PC-3 (cell line): ENCODE measurements around the gene SBNO2. TPM values are rescaled to one million over a fixed set of nuclear protein-coding genes. Genes with fewer than 3 reads are reported as not detected.

Source experiments
- ATAC-seq: fragments of 200-7000 bp; cut with Tn5 transposase; 2 replicates; pipeline ENCODE4 v1.9.1; 2020; ENCODE audit warnings: mild to moderate bottlenecking, moderate library complexity
- BruUV-seq: library from RNA; stranded (reverse); fragments of 400-500 nt; replicated peaks from 2 replicates; lab custom pipeline; 2021; lab: Mats Ljungman, UMichigan
- CTCF ChIA-PET: fragments of 300-600 bp; sonication (Branson Sonifier 250); formaldehyde crosslinking; loops from one replicate; lab custom pipeline; 2022; ENCODE audit warnings: antibody characterized with exemption; lab: Charles Lee
- POLR2A ChIA-PET: fragments of 300-600 bp; sonication (Branson Sonifier 250); formaldehyde crosslinking; loops from one replicate; lab custom pipeline; 2022; ENCODE audit warnings: antibody characterized with exemption; ENCODE audit not compliant: unreplicated experiment; lab: Charles Lee
- DNase-seq: peaks from one replicate; pipeline ENCODE4 v3.0.0-alpha.2; 2015
- H2AFZ ChIP-seq: fragments of 300-600 bp; sonication (generic); 2 replicates; pipeline ENCODE4 v1.6.0; 2016; ENCODE audit warnings: antibody characterized with exemption, low read length
- H3F3A ChIP-seq: fragments of 300-600 bp; sonication (generic); one replicate; pipeline ENCODE4 v1.6.0; 2017; ENCODE audit warnings: antibody characterized with exemption, low read length, control low read depth, mild to moderate bottlenecking; ENCODE audit not compliant: unreplicated experiment
- H3K27ac ChIP-seq: fragments of 300-600 bp; sonication (generic); 2 replicates; pipeline ENCODE4 v1.5.1; 2016; ENCODE audit warnings: mild to moderate bottlenecking, low read length
- H3K27me3 ChIP-seq: fragments of 300-600 bp; sonication (generic); 2 replicates; pipeline ENCODE4 v1.6.1; 2016; ENCODE audit warnings: low read length, mixed read lengths
- H3K36me3 ChIP-seq: fragments of 300-600 bp; sonication (generic); 2 replicates; pipeline ENCODE4 v1.6.1; 2016; ENCODE audit warnings: low read depth, mixed run types, low read length, mixed read lengths
- H3K4me1 ChIP-seq: fragments of 300-600 bp; sonication (generic); 2 replicates; pipeline ENCODE4 v1.5.1; 2016; ENCODE audit warnings: low read length; ENCODE audit not compliant: insufficient read depth
- H3K4me2 ChIP-seq: fragments of 300-600 bp; sonication (generic); 2 replicates; pipeline ENCODE4 v1.6.0; 2016; ENCODE audit warnings: low read length
- H3K4me3 ChIP-seq: fragments of 300-600 bp; sonication (generic); 2 replicates; pipeline ENCODE4 v1.5.1; 2016; ENCODE audit warnings: mild to moderate bottlenecking, low read length, mixed read lengths
- H3K79me2 ChIP-seq: fragments of 300-600 bp; sonication (generic); 2 replicates; pipeline ENCODE4 v1.6.1; 2017; ENCODE audit warnings: low read length, mixed read lengths
- H3K9ac ChIP-seq: fragments of 300-600 bp; sonication (generic); 2 replicates; pipeline ENCODE4 v1.6.0; 2016; ENCODE audit warnings: mild to moderate bottlenecking, low read length
- H3K9me2 ChIP-seq: fragments of 300-600 bp; sonication (generic); replicated peaks from 2 replicates; pipeline ENCODE4 v1.6.1; 2016; ENCODE audit warnings: mixed run types, low read length, mixed read lengths
- H3K9me3 ChIP-seq: fragments of 300-600 bp; sonication (generic); 2 replicates; pipeline ENCODE4 v1.6.1; 2016; ENCODE audit warnings: low read length, mixed read lengths
- H4K20me1 ChIP-seq: fragments of 300-600 bp; sonication (generic); 2 replicates; pipeline ENCODE4 v1.6.1; 2016; ENCODE audit warnings: low read length, mixed read lengths
- EZH2 ChIP-seq: fragments of 300-600 bp; sonication (generic); IDR thresholded peaks from one replicate; pipeline ENCODE4 v1.6.1; 2017; ENCODE audit warnings: antibody characterized with exemption, mild to moderate bottlenecking, low read length; ENCODE audit not compliant: unreplicated experiment
- EZH2phosphoT487 ChIP-seq: fragments of 300-600 bp; sonication (generic); IDR thresholded peaks from 2 replicates; pipeline ENCODE4 v1.6.1; 2018; ENCODE audit warnings: mild to moderate bottlenecking, antibody characterized with exemption, low read length, borderline replicate concordance
- intact Hi-C: fragments of 100-400 bp; cut with micrococcal nuclease; formaldehyde crosslinking; loops from 2 replicates; pipeline ENCODE4 v1.9.0; 2023
- total RNA-seq: library from RNA; depleted of rRNA; stranded (reverse); fragments of >200 nt; gene quantifications from 2 replicates; pipeline ENCODE4 v1.2.3, GENCODE V29; 2014
- TF ChIP-seq, protein P1 (sequence below): fragments of 300-600 bp; sonication (generic); conservative IDR thresholded peaks from 2 replicates; pipeline ENCODE4 v1.5.1; 2017; ENCODE audit warnings: antibody characterized with exemption, low read depth, mild to moderate bottlenecking, low read length

The SBNO2 gene
- total RNA-seq, 1 experiment from 2014 or later = 62.4 TPM

DNA sequence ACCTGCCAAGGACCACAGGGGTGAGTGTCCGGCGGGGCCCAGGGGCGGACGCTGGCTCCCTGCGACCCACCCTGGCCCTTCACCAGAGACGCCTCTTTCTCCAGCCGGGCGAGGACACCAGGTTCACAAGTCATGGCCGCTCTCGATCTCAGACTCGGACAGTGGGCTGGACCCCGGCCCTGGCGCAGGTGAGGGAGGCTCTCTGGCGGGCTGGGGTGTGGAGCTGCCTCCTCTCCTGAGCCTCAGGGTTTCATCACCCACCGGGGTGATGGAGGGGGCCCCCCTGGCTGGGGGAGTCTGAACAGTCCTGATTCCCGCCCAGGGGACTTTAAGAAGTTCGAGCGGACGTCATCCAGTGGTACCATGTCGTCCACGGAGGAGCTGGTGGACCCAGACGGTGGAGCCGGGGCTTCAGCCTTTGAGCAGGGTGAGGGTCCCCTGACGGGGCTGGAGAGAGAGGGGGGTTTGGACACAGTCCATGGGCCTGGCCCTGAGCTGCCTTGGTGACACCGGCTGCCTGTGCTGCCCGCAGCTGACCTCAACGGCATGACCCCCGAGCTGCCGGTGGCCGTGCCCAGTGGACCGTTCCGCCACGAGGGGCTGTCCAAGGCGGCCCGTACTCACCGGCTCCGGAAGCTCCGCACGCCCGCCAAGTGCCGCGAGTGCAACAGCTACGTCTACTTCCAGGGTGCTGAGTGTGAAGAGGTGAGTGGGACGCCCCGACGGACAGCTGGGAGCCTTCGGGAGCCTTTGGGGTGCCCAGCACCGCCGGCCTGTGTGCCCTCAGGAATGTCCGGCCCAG is 93.5 kb downstream of the SBNO2 start:
- H3K27ac ChIP-seq = no peak overlapping the region
- no peak overlapping the region for H3K9ac ChIP-seq
- ATAC-seq (no peak), DNase-seq (no peak)
- POLR2A ChIA-PET = no interaction called here
- no peak overlapping the region for H2AFZ ChIP-seq
- no peak for TF ChIP-seq EZH2
- TF ChIP-seq, protein P1, sequence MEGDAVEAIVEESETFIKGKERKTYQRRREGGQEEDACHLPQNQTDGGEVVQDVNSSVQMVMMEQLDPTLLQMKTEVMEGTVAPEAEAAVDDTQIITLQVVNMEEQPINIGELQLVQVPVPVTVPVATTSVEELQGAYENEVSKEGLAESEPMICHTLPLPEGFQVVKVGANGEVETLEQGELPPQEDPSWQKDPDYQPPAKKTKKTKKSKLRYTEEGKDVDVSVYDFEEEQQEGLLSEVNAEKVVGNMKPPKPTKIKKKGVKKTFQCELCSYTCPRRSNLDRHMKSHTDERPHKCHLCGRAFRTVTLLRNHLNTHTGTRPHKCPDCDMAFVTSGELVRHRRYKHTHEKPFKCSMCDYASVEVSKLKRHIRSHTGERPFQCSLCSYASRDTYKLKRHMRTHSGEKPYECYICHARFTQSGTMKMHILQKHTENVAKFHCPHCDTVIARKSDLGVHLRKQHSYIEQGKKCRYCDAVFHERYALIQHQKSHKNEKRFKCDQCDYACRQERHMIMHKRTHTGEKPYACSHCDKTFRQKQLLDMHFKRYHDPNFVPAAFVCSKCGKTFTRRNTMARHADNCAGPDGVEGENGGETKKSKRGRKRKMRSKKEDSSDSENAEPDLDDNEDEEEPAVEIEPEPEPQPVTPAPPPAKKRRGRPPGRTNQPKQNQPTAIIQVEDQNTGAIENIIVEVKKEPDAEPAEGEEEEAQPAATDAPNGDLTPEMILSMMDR = no peak
- TF ChIP-seq EZH2phosphoT487 = no peak
- no peaks in the 10 kb centered on the region for H3K79me2 ChIP-seq
- BruUV-seq = no TSS peak
- no peak overlapping the region for H3K4me2 ChIP-seq
- no peak overlapping the region for H3K4me3 ChIP-seq
- no peaks in the 10 kb centered on the region; the same call in 1 of the 2 replicates for H3K4me1 ChIP-seq
- H3K36me3 ChIP-seq = no peaks in the 10 kb centered on the region
- no peaks in the 10 kb centered on the region for H3K27me3 ChIP-seq
- H3K9me3 ChIP-seq = no peaks in the 10 kb centered on the region
- no peaks in the 10 kb centered on the region for H3K9me2 ChIP-seq
- intact Hi-C loops = no loop called here
- CTCF ChIA-PET = no interaction called here
- no peaks in the 10 kb centered on the region for H3F3A ChIP-seq
- no peaks in the 10 kb centered on the region for H4K20me1 ChIP-seq

GRCh38 chr19:1079566-1080111 is 94.4 kb downstream of the SBNO2 start:
- no peak for TF ChIP-seq EZH2phosphoT487
- TF ChIP-seq EZH2 = no peak
- TF ChIP-seq, protein P1 = no peak
- no peaks in the 10 kb centered on the region for H4K20me1 ChIP-seq
- H3K36me3 ChIP-seq = no peaks in the 10 kb centered on the region
- ChIA-PET POLR2A (no interaction called here), CTCF (no interaction called here)
- intact Hi-C loops = no loop called here
- no TSS peak for BruUV-seq
- DNase-seq (no peak), ATAC-seq (no peak)
- no peaks in the 10 kb centered on the region for H3K9me2 ChIP-seq
- no peaks in the 10 kb centered on the region for H3K27me3 ChIP-seq
- no peak overlapping the region for H3K9ac ChIP-seq
- H3K4me1 ChIP-seq = no peaks in the 10 kb centered on the region; the same call in 1 of the 2 replicates
- no peaks in the 10 kb centered on the region for H3F3A ChIP-seq
- no peak overlapping the region for H3K4me2 ChIP-seq
- H3K27ac ChIP-seq = no peak overlapping the region
- H3K79me2 ChIP-seq = no peaks in the 10 kb centered on the region
- no peak overlapping the region for H3K4me3 ChIP-seq
- H2AFZ ChIP-seq = no peak overlapping the region
- no peaks in the 10 kb centered on the region for H3K9me3 ChIP-seq

DNA sequence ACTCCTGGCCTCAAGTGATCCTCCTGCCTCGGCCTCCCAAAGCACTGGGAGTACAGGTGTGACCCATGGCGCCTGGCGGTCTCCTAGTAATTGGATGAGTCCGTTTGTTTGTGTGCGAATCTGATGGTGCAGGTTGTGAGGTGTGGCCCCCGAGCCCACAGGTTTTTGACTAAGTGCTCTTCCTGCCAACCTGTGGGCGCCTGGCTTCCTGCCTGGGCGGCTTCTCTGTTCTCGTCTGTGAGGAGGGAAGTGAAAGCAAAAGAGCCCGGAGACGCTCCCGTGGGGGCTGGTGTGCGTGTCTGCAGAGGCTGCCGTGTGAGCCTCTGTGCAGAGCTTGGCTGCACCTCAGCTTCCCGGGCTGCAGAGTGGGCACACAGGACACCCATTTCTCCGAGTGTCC is 97.1 kb downstream of the SBNO2 start:
- ChIA-PET CTCF (no interaction called here), POLR2A (interaction anchor here (0.6 to 0.7 kb wide), 3 partner anchors 50 to 192 kb away, joined by 3 to 24 read pairs (median 9); partner anchors contain the start of gene CNN2)
- Histone ChIP-seq H2AFZ (no peak overlapping the region), H3K27ac (no peak overlapping the region), H3K36me3 (no peaks in the 10 kb centered on the region), H3K79me2 (no peaks in the 10 kb centered on the region), H3K9ac (no peak overlapping the region), H4K20me1 (no peaks in the 10 kb centered on the region), H3K4me2 (peak overlapping the region; percentile 61), H3K9me3 (no peaks in the 10 kb centered on the region), H3K4me3 (peak overlapping the region; percentile 48; the same call in 1 of the 2 replicates), H3F3A (no peaks in the 10 kb centered on the region), H3K4me1 (no peaks in the 10 kb centered on the region; the same call in 1 of the 2 replicates), H3K27me3 (no peaks in the 10 kb centered on the region), H3K9me2 (no peaks in the 10 kb centered on the region)
- no peak for TF ChIP-seq EZH2phosphoT487
- BruUV-seq = no TSS peak
- DNase-seq (peak; percentile 77), ATAC-seq (peak; percentile 48)
- intact Hi-C loops = no loop called here
